Measurements from ENCODE around the gene IER5. TPM values are rescaled to one million over a fixed set of nuclear protein-coding genes. Genes with fewer than 3 reads are reported as not detected.

IER5 gene
- total RNA-seq, 1 experiment from 2014 or later: 20.4 TPM

DNA sequence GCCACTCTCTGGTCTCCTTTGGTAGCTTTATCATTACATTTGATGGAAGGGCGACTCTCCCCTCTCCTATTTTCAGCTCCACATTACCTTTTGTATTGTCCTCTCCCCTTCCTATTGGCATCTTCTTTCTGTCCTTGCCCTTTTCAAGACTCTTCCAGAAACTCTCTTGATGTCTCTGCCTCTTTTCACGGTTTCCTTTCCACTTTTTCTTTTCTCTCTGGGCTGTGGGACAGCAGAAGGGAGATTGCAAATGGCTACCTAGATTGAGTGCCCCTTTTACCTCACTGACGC, 17.5 kb downstream of the IER5 start:
- ChIA-PET POLR2A (interaction anchor here (0.9 to 2.4 kb wide), 2 partner anchors 30 to 603 kb away, joined by 14 to 21 read pairs; partner anchors contain the start of gene ACBD6), CTCF (interaction anchor here (0.9 to 1.1 kb wide), 2 partner anchors 16 to 377 kb away, joined by 3 to 5 read pairs; no protein-coding TSS in a partner anchor)
- TF ChIP-seq TCF7L2 (IDR thresholded peaks at IDR 0.05; ENCODE audit: low read depth, low read length) (no peak), POLR2AphosphoS5 (IDR thresholded peaks at IDR 0.05; ENCODE audit: low read depth, low read length) (no peak), SIN3A (IDR thresholded peaks at IDR 0.05; ENCODE audit: borderline replicate concordance, insufficient read depth, low read depth, low read length) (no peak)
- TF ChIP-seq, protein P1, sequence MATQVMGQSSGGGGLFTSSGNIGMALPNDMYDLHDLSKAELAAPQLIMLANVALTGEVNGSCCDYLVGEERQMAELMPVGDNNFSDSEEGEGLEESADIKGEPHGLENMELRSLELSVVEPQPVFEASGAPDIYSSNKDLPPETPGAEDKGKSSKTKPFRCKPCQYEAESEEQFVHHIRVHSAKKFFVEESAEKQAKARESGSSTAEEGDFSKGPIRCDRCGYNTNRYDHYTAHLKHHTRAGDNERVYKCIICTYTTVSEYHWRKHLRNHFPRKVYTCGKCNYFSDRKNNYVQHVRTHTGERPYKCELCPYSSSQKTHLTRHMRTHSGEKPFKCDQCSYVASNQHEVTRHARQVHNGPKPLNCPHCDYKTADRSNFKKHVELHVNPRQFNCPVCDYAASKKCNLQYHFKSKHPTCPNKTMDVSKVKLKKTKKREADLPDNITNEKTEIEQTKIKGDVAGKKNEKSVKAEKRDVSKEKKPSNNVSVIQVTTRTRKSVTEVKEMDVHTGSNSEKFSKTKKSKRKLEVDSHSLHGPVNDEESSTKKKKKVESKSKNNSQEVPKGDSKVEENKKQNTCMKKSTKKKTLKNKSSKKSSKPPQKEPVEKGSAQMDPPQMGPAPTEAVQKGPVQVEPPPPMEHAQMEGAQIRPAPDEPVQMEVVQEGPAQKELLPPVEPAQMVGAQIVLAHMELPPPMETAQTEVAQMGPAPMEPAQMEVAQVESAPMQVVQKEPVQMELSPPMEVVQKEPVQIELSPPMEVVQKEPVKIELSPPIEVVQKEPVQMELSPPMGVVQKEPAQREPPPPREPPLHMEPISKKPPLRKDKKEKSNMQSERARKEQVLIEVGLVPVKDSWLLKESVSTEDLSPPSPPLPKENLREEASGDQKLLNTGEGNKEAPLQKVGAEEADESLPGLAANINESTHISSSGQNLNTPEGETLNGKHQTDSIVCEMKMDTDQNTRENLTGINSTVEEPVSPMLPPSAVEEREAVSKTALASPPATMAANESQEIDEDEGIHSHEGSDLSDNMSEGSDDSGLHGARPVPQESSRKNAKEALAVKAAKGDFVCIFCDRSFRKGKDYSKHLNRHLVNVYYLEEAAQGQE (IDR thresholded peaks at IDR 0.05; ENCODE audit: insufficient read depth in 1 of 2, low read depth in 2 of 2, low read length in 1 of 2): no peak
- TF ChIP-seq, protein P2, sequence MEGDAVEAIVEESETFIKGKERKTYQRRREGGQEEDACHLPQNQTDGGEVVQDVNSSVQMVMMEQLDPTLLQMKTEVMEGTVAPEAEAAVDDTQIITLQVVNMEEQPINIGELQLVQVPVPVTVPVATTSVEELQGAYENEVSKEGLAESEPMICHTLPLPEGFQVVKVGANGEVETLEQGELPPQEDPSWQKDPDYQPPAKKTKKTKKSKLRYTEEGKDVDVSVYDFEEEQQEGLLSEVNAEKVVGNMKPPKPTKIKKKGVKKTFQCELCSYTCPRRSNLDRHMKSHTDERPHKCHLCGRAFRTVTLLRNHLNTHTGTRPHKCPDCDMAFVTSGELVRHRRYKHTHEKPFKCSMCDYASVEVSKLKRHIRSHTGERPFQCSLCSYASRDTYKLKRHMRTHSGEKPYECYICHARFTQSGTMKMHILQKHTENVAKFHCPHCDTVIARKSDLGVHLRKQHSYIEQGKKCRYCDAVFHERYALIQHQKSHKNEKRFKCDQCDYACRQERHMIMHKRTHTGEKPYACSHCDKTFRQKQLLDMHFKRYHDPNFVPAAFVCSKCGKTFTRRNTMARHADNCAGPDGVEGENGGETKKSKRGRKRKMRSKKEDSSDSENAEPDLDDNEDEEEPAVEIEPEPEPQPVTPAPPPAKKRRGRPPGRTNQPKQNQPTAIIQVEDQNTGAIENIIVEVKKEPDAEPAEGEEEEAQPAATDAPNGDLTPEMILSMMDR (IDR thresholded peaks at IDR 0.05): no peak
- Histone ChIP-seq H3K9me3 (ENCODE audit: control insufficient read depth, insufficient read depth, low read depth, low read length) (no peaks in the 10 kb centered on the region), H3K27ac (ENCODE audit: low read length) (peak overlapping the region; percentile 86), H3K27me3 (ENCODE audit: control insufficient read depth, insufficient read depth, low read length) (no peaks in the 10 kb centered on the region), H3K4me1 (ENCODE audit: control insufficient read depth, insufficient read depth, low read length) (peaks cover 65% of the 10 kb centered on the region), H3K4me3 (ENCODE audit: low read depth in 2 of 2, low read length in 2 of 2) (peak overlapping the region; percentile 50 to 52), H3K36me3 (ENCODE audit: control insufficient read depth, insufficient read depth, low read length) (no peaks in the 10 kb centered on the region)
- DNase-seq (ENCODE audit: low read depth, low spot score): no peak
- in situ Hi-C loops (cut with HindIII; ENCODE audit: low pct_unique_long_range_greater_than_20kb, low sequenced_read_pairs) (no loop called here), intact Hi-C loops (cut with micrococcal nuclease; ENCODE audit: unreplicated experiment) (no loop called here)
- ATAC-seq: no peak
- BruUV-seq (replicated peaks): no TSS peak

DNA sequence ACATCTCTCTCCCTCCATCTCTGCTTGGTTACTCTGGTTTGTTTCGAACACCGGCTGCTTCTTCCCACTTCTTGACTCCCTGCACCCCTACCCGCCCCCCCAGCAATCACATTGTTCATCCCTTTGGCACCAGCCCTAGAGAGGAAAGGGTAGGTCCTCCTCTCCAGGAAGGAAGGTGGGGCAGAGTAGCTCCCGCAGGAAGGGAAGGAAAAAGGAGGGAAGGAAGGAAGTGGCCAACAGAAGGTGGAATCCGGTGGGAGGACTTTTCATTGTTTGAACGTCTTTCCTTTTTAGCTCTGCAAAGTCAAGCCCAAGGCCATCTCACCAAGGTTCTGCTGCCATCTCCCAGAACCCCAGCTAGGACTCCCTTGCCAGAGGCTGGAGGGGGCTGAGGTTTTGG, 18.0 kb downstream of the IER5 start:
- no peak for DNase-seq (ENCODE audit: low read depth, low spot score)
- Histone ChIP-seq H3K27ac (ENCODE audit: low read length) (peak overlapping the region; percentile 86), H3K9me3 (ENCODE audit: control insufficient read depth, insufficient read depth, low read depth, low read length) (no peaks in the 10 kb centered on the region), H3K36me3 (ENCODE audit: control insufficient read depth, insufficient read depth, low read length) (no peaks in the 10 kb centered on the region), H3K4me1 (ENCODE audit: control insufficient read depth, insufficient read depth, low read length) (peaks cover 60% of the 10 kb centered on the region), H3K4me3 (ENCODE audit: low read depth in 2 of 2, low read length in 2 of 2) (no peak overlapping the region), H3K27me3 (ENCODE audit: control insufficient read depth, insufficient read depth, low read length) (no peaks in the 10 kb centered on the region)
- intact Hi-C loops (cut with micrococcal nuclease; ENCODE audit: unreplicated experiment) (no loop called here), in situ Hi-C loops (cut with HindIII; ENCODE audit: low pct_unique_long_range_greater_than_20kb, low sequenced_read_pairs) (no loop called here)
- ATAC-seq: no peak
- CTCF ChIA-PET: interaction anchor here (0.9 to 1.1 kb wide), 2 partner anchors 16 to 378 kb away, joined by 3 to 5 read pairs; no protein-coding TSS in a partner anchor
- no TSS peak for BruUV-seq (replicated peaks)
- TF ChIP-seq TCF7L2 (IDR thresholded peaks at IDR 0.05; ENCODE audit: low read depth, low read length) (no peak), POLR2AphosphoS5 (IDR thresholded peaks at IDR 0.05; ENCODE audit: low read depth, low read length) (no peak), SIN3A (IDR thresholded peaks at IDR 0.05; ENCODE audit: borderline replicate concordance, insufficient read depth, low read depth, low read length) (no peak)
- TF ChIP-seq, protein P1 (IDR thresholded peaks at IDR 0.05; ENCODE audit: insufficient read depth in 1 of 2, low read depth in 2 of 2, low read length in 1 of 2): no peak
- TF ChIP-seq, protein P2 (IDR thresholded peaks at IDR 0.05): no peak
- POLR2A ChIA-PET: interaction anchor here (2.4 kb wide), 1 partner anchor 604 kb away, joined by 21 read pairs; the partner anchor contains the start of gene ACBD6
